IPS DF 19.7 (cell line): ENCODE data around the gene NLK.

ENCODE experiments used
- DNase-seq: peaks from one replicate; pipeline ENCODE4 v3.0.0-alpha.2; 2013; ENCODE audit warnings: low read depth, low spot score

The NLK gene

GRCh38 chr17:28113269-28113668 lies 70.8 kb downstream of the NLK start:
- no peak for DNase-seq

GRCh38 chr17:28115046-28115445 lies 72.6 kb downstream of the NLK start:
- DNase-seq: no peak

- DNase-seq: no peak
Observed at GRCh38 chr17:28117304-28117703, 74.8 kb downstream of the NLK start.

- no peak for DNase-seq
Observed at GRCh38 chr17:28118362-28118761, 75.9 kb downstream of the NLK start.

GRCh38 chr17:28119046-28119445 lies 76.6 kb downstream of the NLK start:
- no peak for DNase-seq

- DNase-seq: no peak
Observed at GRCh38 chr17:28119560-28119959, 77.1 kb downstream of the NLK start.

GRCh38 chr17:28120766-28121165 lies 78.3 kb downstream of the NLK start:
- no peak for DNase-seq

- no peak for DNase-seq
Observed at GRCh38 chr17:28124962-28125361, 82.5 kb downstream of the NLK start.

- no peak for DNase-seq
Observed at GRCh38 chr17:28125526-28126378, 83.3 kb downstream of the NLK start.

- DNase-seq: no peak
Observed at GRCh38 chr17:28127196-28127595, 84.7 kb downstream of the NLK start.

GRCh38 chr17:28128779-28129178 lies 86.3 kb downstream of the NLK start:
- DNase-seq: no peak

GRCh38 chr17:28130472-28130871 lies 88.0 kb downstream of the NLK start:
- no peak for DNase-seq

- DNase-seq: no peak
Observed at GRCh38 chr17:28131599-28131998, 89.1 kb downstream of the NLK start.

- no peak for DNase-seq
Observed at GRCh38 chr17:28133562-28133970, 91.1 kb downstream of the NLK start.

GRCh38 chr17:28136923-28137322 lies 94.4 kb downstream of the NLK start:
- DNase-seq: no peak

GRCh38 chr17:28139822-28140221 lies 97.3 kb downstream of the NLK start:
- DNase-seq: no peak

GRCh38 chr17:28141313-28141712 lies 98.8 kb downstream of the NLK start:
- no peak for DNase-seq

GRCh38 chr17:28141773-28142172 lies 99.3 kb downstream of the NLK start:
- no peak for DNase-seq

- DNase-seq: no peak
Observed at GRCh38 chr17:28142305-28142704, 99.8 kb downstream of the NLK start.

- no peak for DNase-seq
Observed at GRCh38 chr17:28144019-28144418, 101.5 kb downstream of the NLK start.

- DNase-seq: no peak
Observed at GRCh38 chr17:28145348-28145747, 102.9 kb downstream of the NLK start.

- no peak for DNase-seq
Observed at GRCh38 chr17:28147017-28147416, 104.5 kb downstream of the NLK start.

GRCh38 chr17:28151001-28151400 lies 108.5 kb downstream of the NLK start:
- DNase-seq: no peak

GRCh38 chr17:28154214-28154613 lies 111.7 kb downstream of the NLK start:
- no peak for DNase-seq
